T-helper 22 cell (primary cell): Measurements from ENCODE around the gene VAPB.

Experiments used
- DNase-seq: peaks from one replicate; pipeline ENCODE4 v3.0.0-alpha.2; 2020; ENCODE audit warnings: low read depth

The VAPB gene

DNA sequence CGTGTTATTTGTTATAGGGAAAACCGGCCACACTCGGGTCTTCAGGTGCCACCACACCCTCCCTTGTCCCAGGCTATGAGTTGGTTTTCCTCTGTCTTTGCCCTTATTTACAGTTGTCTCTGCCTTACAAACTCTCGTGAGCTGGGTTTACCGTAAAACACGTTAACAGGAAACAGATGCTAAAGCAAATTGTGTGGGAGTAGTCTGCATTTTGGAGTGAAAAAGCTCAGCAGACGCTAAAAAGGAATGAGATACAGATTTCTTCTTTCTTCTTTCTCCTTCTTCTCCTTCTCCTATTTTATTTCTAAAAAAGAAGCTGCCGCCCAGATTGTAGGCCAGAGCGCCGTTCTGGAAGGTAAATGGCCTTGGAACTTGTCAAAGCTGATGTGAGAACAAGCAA, 74.2 kb downstream of the VAPB start:
- DNase-seq, result no peak

DNA sequence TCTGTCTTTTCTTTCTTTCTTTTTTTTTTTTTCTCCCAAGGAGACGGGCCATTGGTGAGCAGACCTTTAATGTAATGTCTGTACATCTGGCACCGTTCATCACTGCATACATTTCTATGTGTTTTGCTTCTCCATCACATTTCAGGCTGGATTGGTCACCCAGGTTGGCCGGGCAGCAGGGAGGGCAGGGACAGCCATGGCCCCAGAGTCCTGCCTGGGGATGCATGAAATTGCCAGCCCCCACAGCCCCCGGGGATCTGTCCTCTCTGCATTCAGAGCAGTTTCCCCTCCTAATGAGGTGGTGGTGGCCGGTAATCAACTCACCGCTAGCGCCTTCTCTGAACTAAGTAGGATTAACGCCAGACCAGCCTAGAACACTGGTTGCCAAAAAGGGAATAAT, 75.8 kb downstream of the VAPB start:
- no peak for DNase-seq

DNA sequence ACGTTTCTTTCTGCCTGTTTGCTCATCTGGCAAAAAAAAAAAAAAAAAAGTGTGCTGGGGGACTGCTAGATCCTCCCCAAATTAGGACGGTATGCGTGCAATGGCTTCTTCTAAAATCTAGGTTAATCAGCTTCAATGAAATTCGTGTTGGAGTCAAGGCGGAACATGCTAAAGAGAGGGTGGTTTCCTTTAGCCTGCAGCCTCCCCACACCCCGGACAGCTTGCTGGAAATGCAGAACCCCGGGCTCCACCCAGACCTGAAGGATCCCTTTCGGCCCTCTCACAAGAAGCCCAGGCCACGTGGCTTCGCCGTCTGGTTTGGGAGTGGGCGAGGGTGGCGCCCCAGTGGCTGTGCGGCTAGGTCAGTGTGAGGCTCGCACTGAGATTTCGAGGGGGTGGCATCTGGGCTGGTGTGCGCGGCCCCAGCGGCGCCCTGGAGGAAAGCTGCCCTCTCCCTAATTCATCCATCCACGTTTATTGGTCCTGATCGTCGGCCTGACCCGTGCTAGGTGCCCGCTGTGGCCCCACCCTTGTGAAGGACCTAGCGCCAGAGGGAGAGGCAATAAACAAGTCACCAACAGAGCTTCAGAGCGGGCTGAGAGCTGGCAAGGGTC, 77.2 kb downstream of the VAPB start:
- no peak for DNase-seq

DNA sequence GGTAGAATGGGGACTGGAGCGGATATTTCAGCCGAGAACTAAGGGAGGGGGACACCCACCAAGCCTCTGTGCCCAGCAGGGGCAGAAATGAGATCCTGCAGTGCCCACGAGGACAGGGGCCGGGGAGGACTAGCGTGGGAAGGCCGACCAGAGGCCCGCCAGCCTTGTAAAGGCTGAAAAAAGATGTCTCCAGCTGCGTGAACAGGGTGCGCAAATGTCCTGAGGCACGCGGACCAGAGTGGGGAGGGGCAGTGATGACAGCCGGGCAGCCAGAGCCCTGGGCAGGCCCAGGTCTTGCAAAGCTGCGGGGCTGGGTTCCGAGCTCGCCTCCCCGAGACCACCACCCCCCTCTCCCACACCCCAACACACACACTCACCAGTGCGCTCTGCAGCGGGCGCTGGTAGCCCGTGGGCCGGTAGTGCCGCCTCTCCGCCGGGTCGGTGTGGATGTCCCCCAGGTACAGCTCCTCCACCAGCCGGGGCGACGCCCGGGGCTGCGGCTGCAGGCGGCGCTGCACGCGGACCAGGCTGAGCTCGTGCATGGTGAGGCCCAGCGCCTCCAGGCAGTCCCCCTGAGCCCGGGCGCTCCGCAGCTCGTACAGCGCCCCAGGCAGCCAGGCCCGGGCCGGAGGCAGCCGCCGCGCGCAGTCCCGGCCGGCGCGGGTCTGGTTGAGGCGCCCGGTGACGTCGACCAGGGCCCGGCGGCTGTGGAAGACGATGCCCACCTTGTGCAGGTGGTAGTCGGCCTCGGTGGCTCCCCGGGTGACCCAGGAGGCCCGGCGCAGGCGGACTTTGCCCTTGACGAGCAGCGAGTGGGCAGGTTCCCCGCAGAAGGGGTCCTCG, 77.9 kb downstream of the VAPB start:
- no peak for DNase-seq

DNA sequence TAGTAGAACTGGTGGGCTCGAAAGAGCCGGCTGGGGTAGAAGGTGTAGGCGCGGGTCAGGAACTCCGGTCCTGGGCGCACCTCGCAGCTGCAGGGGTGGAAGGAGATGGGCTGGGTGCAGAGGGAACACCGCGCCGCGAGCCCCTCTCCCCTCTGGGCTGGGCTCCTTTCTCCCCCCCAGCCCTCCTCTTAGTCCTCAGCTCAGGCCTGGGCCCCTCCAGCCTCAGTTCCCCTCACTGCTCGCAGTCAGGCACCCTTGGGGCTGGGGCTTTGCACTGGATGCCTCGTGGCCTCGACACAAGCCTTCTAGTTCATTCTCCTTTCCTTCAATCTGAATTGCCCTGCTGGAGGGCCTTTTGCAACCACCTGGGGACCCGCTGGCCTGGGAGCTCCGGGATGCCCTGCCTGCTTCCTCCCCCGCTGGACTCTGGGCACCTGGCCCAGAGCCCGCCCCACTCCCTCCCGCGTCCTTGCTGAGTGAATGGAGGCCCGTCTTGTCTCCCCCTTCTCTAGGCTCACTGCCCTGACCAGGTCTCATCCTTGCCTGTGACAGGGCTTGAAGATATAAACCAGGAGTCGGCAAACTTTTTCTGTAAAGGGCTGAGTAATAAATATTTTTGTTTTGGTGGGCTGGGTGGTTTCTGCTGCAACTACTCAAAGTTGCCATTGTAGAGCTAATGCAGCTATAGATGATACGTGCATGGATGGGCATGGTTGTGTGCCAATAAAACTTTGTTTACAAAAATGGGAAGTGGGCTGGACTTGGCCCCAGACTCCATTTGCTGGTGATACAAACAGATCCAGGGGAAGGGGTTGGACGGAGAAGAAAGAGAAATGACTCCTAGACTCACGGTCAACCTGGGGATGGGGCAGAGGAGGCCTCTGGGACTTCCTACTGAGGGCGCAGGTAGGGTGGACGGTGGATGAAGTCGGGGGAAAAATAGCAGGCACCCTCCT, 78.8 kb downstream of the VAPB start:
- no peak for DNase-seq

DNA sequence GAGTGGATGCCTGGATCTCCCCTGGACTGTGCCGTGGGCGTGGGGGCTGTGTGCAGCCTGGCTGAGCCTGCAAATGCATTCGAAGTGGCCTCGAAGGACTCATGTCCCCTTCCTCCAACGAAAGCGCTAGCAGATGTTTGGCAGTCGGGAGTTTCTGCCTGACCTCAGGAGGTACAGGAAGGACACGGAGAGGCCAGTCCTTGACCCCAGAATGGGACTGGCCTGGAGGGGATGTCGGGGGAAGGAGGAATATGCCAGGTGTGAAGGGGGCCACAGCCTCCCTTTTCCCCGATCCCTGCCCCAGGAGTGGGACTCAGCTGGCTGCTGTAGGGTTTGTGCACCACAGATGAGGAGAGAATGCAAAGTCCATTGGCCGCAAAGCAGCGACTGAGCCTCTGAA, 80.6 kb downstream of the VAPB start:
- DNase-seq, result no peak

GRCh38 chr20:58470336-58471192, 81.5 kb downstream of the VAPB start:
- DNase-seq, result no peak

DNA sequence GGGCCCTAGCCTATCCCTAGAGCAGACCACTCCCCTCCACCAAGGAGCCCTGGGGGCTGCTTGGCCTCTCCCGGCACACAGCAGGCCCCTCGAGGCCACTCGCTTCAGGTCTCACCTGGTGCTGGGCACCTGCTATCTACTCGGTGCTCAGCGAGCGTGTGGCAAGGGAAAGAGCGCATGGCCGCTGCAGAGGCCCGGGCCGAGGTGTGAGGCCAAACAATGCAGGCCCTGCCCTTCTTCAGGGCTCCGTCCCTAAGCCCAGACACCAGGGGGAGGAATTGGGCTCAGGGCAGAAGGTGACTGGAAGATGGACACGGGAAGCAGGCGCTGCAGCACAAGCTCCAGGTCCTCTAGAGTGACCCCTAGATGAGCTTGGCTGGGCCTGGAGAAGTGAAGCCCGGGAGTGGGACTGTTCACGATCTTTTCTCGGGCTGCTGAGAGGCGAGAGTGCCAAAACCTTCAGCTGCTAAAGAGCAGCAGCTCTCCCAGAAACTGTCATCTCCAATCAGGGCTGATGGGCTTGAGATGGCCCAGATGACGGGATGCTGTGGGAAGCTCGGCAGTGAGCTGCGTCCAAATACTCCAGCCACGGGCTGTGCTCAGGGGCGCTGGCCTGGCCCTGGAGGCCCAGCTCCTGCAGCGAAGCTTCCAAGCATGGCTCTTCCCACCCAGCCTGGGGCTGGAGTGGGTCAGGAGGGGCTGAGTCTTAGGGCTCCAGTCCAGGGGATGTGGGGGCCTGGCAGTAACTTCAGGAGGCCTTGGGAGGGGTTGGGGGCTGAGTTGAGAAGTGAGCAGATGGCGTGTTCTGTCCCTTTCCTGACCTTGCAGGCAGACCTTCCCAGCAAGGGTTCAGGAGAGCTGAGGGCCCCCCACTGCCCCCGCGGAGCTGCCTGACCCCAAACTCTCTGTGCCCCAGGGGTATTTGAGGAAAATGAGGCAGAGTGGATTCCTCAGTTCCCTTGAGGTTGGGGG, 82.5 kb downstream of the VAPB start:
- no peak for DNase-seq

GRCh38 chr20:58472273-58473018, 83.4 kb downstream of the VAPB start:
- DNase-seq, result no peak

GRCh38 chr20:58473453-58474425, 84.7 kb downstream of the VAPB start:
- no peak for DNase-seq

DNA sequence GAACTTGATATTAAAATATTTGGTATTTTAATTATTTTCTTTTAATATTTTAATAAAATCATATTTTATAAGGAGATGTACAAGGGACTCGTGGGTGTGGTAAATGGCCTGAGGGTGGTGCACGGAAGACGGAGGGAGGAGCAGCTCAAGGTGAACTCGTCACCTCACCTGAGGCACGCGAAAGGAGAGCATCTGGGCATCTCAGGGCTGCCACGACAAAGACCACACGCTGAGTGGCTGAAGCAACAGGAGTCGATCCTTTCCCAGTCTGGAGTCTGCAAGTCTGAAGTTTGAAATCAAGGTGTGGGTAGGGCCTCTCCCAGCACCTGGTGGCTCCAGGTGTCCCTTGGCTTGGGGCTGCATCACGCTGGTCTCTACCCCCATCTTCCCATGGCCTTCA, 86.4 kb downstream of the VAPB start:
- no peak for DNase-seq

GRCh38 chr20:58478141-58478805, 89.2 kb downstream of the VAPB start:
- DNase-seq, result no peak

GRCh38 chr20:58479726-58480440, 90.9 kb downstream of the VAPB start:
- no peak for DNase-seq

DNA sequence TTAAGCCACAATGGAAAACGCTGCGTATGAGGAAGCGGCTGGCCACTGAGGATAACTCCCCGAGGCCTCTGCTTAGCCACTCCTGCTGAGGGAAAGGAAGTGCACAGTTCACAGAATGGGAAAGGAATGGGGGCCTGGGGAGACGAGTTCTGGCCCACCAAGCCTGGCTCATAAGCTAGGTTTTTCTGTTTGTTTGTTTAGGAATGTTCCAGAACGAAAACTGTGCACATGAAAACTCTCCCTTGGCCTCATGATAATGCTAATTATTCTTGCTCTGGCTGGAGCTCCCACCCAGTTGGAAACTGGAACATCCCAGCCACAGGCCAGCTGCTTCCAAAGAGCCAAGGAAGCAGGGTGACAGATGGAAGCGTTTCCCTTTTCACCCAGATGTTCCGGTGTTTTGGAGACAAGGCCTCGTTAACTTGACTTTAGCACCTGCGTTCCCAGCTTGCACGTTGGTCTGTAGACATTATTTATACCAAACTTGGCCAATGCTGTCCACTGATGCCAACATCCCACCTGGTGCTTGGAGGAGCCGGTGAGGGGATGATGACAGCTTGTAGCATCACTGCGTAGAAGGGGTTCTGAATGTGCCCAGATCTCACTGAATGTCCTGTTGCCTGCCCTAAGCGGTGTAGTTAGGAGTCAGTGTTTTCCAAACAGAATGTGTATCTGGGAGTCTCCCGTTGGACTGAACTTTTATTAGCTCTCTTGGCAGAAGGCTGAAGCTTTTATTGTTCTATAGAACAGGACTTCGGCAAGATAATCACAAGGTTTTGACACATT, 91.7 kb downstream of the VAPB start:
- no peak for DNase-seq

DNA sequence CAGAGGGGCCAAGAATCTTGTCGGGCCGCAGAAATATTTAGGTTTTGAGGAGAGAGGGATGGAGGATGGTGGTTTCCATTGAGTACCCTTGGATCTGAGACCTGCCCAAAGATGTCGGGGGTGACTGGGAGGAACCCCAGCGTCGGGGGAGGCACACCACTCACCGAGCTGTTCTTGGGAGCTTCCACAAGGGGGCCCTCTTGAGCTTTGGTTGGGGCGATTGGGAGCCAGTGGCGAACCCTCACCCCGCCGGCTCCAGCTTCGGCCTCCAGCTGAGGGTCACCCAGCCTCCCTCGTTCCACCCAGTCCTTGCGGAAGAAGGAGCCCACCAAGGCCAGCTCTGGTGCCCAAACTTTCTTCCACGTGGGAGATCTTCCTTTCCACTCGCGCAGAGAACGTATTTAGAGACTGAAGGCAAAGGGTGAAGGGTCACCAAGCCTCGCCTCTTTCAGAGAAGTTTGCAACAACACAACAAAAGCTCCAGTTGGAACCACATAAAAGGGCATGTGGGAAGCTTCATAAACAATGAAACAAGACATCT, 92.5 kb downstream of the VAPB start:
- DNase-seq, result no peak

DNA sequence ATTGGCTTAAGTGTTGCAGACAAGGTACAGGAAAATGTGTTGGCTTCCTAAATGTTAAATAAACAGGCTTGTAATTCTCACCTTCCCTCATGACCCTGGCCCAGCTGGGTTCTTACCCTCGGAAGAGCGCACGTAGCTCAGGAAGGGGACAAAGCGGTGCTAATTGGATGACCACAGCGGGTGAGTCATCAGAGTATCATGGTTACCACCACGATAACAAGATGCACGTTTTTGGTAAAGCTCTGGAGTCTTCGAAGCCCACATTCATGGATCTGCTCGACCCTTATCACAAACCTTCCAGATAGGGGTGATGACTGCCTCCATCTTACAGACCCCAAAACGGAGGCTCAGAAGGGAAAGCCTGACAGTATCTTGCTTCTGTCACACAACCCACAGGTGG, 93.4 kb downstream of the VAPB start:
- no peak for DNase-seq
